GM18517 (cell line): ENCODE measurements around the gene SLC38A2.

Experiments
- ATAC-seq: cut with Tn5 transposase; IDR thresholded peaks from one replicate; pipeline ENCODE4 v1.9.1; 2021; ENCODE audit warnings: mild to moderate bottlenecking, moderate library complexity; ENCODE audit not compliant: unreplicated experiment

The SLC38A2 gene

GRCh38 chr12:46396826-46397225 is 24.3 kb upstream of the SLC38A2 start:
- no peak for ATAC-seq

GRCh38 chr12:46395388-46395787 is 22.8 kb upstream of the SLC38A2 start:
- ATAC-seq = no peak

- ATAC-seq = no peak
Measured at GRCh38 chr12:46391630-46392029, 19.1 kb upstream of the SLC38A2 start.

GRCh38 chr12:46390881-46391280 is 18.3 kb upstream of the SLC38A2 start:
- ATAC-seq = no peak

- ATAC-seq = no peak
Measured at GRCh38 chr12:46390304-46390703, 17.7 kb upstream of the SLC38A2 start.

GRCh38 chr12:46389031-46389616 is 16.6 kb upstream of the SLC38A2 start:
- no peak for ATAC-seq

GRCh38 chr12:46388427-46389021 is 16.0 kb upstream of the SLC38A2 start:
- ATAC-seq = peak; percentile 68

GRCh38 chr12:46387670-46388069 is 15.1 kb upstream of the SLC38A2 start:
- no peak for ATAC-seq

GRCh38 chr12:46386877-46387629 is 14.5 kb upstream of the SLC38A2 start:
- ATAC-seq = peak; percentile 19

GRCh38 chr12:46386360-46386867 is 13.8 kb upstream of the SLC38A2 start:
- ATAC-seq = no peak

GRCh38 chr12:46385438-46385837 is 12.9 kb upstream of the SLC38A2 start:
- ATAC-seq = no peak

- no peak for ATAC-seq
Measured at GRCh38 chr12:46384451-46385309, 12.1 kb upstream of the SLC38A2 start.

- ATAC-seq = peak; percentile 34
Measured at GRCh38 chr12:46383654-46384450, 11.3 kb upstream of the SLC38A2 start.

GRCh38 chr12:46382964-46383653 is 10.5 kb upstream of the SLC38A2 start:
- peak; percentile 48 for ATAC-seq

- ATAC-seq = no peak
Measured at GRCh38 chr12:46382408-46382963, 9.9 kb upstream of the SLC38A2 start.

GRCh38 chr12:46380881-46381280 is 8.3 kb upstream of the SLC38A2 start:
- no peak for ATAC-seq

GRCh38 chr12:46380022-46380796 is 7.6 kb upstream of the SLC38A2 start:
- ATAC-seq = no peak

GRCh38 chr12:46379352-46379751 is 6.8 kb upstream of the SLC38A2 start:
- no peak for ATAC-seq

GRCh38 chr12:46378530-46378929 is 6.0 kb upstream of the SLC38A2 start:
- no peak for ATAC-seq
